SH-SY5Y (cell line): ENCODE measurements around the gene CEP85.

Source experiments
- GATA2 ChIP-seq: IDR thresholded peaks from 2 replicates; pipeline ENCODE4 v1.6.1; 2011; ENCODE audit warnings: mild to moderate bottlenecking, low read depth, low read length
- GATA3 ChIP-seq: IDR thresholded peaks from 2 replicates; pipeline ENCODE4 v1.6.1; 2011; ENCODE audit warnings: low read depth, mild to moderate bottlenecking, low read length, moderate library complexity

DNA sequence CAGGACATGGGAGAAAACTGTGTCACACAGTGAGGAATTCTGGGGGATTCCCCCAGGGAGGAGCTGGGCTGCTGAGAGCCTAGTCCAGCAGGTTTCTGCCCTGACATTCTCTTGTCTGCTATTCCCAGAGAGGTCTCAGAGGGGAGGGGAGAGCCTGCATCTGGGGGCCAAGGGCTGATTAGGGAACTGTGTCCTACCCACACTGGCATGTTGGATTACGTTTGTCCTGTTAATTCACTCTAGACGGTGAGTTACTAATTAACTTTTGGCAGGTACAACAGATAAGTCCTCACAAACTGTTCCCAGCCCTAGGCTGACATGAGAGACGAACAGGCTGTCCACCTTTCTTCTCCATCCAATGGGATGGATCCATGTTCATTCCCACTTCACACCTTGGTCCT is 43.3 kb downstream of the CEP85 start:
- TF ChIP-seq GATA3 (no peak), GATA2 (no peak)
